CD14-positive monocyte (primary cell): ENCODE measurements around the gene SIK2. TPM values are rescaled to one million over a fixed set of nuclear protein-coding genes. Genes with fewer than 3 reads are reported as not detected.

Source experiments
- DNase-seq, 3 donors: peaks; one replicate each; pipeline ENCODE4 v3.0.0-alpha.2; 2011 to 2022
- H2AFZ ChIP-seq: 2 replicates; pipeline ENCODE4 v1.6.0; 2012; ENCODE audit warnings: mild to moderate bottlenecking, low read depth, low read length, inconsistent platforms; ENCODE audit not compliant: insufficient read depth, poor library complexity, severe bottlenecking
- H3K27ac ChIP-seq, 2 donors: 1 replicate in 1 of 2; 2 replicates in 1 of 2; pipeline ENCODE4 v1.5.1; 2012 to 2013; ENCODE audit warnings: low read length in 2 of 2, control low read depth in 1 of 2, inconsistent platforms in 1 of 2, low read depth in 1 of 2, mild to moderate bottlenecking in 1 of 2
- H3K27me3 ChIP-seq, 2 donors: one replicate each; pipeline versions ENCODE4 v1.6.0 to v1.6.1; 2011 to 2013; ENCODE audit warnings: low read length in 2 of 2; ENCODE audit not compliant: control insufficient read depth in 2 of 2, insufficient read depth in 2 of 2
- H3K36me3 ChIP-seq, 2 donors: replicated peaks in 1 of 2; 1 replicate in 1 of 2; 2 replicates in 1 of 2; pipeline versions ENCODE4 v1.5.1 to v1.6.1; 2012 to 2013; ENCODE audit warnings: low read length in 2 of 2, control low read depth in 1 of 2, inconsistent platforms in 1 of 2, mild to moderate bottlenecking in 1 of 2; ENCODE audit not compliant: insufficient read depth in 2 of 2, control insufficient read depth in 1 of 2
- H3K4me1 ChIP-seq, 2 donors: 1 replicate in 1 of 2; 2 replicates in 1 of 2; pipeline versions ENCODE4 v1.5.1 to v1.6.1; 2012 to 2013; ENCODE audit warnings: low read length in 2 of 2, control low read depth in 1 of 2, inconsistent platforms in 1 of 2, mild to moderate bottlenecking in 1 of 2, moderate library complexity in 1 of 2; ENCODE audit not compliant: insufficient read depth in 2 of 2, control insufficient read depth in 1 of 2
- H3K4me2 ChIP-seq: replicated peaks from 2 replicates; pipeline ENCODE3; 2012; ENCODE audit warnings: low read length, moderate library complexity, mild to moderate bottlenecking; ENCODE audit not compliant: poor library complexity, severe bottlenecking; ENCODE audit errors: extremely low read depth
- H3K4me3 ChIP-seq, 3 experiments: fragments of 200-600 bp in 1 of 3; sonication (generic) in 1 of 3; replicated peaks in 1 of 3; 1 replicate in 2 of 3; 2 replicates in 1 of 3; pipeline ENCODE4 v1.5.1; 2011 to 2013; ENCODE audit warnings: low read length in 3 of 3, mild to moderate bottlenecking in 3 of 3, control low read depth in 2 of 3, low read depth in 2 of 3, inconsistent platforms in 1 of 3, moderate library complexity in 1 of 3
- H3K79me2 ChIP-seq: 2 replicates; pipeline ENCODE4 v1.6.0; 2012; ENCODE audit warnings: mild to moderate bottlenecking, control low read depth, inconsistent platforms, low read length, moderate library complexity; ENCODE audit not compliant: insufficient read depth
- H3K9ac ChIP-seq: 2 replicates; pipeline ENCODE4 v1.6.0; 2017; ENCODE audit warnings: low read length, mild to moderate bottlenecking; ENCODE audit not compliant: insufficient read depth, poor library complexity, severe bottlenecking
- H3K9me3 ChIP-seq, 2 donors: replicated peaks in 1 of 2; 1 replicate in 1 of 2; 2 replicates in 1 of 2; pipeline versions ENCODE4 v1.5.1 to v1.6.1; 2012 to 2013; ENCODE audit warnings: low read length in 2 of 2, control low read depth in 1 of 2; ENCODE audit not compliant: control insufficient read depth in 1 of 2, insufficient read depth in 1 of 2
- H4K20me1 ChIP-seq: 2 replicates; pipeline ENCODE4 v1.6.0; 2012; ENCODE audit warnings: mild to moderate bottlenecking, low read length, control low read depth, moderate library complexity; ENCODE audit not compliant: insufficient read depth
- H3K27ac Mint-ChIP-seq, 7 donors: one replicate each; pipeline ENCODE4 v1.8.0; 2020; ENCODE audit warnings: mild to moderate bottlenecking in 7 of 7, mixed read lengths in 7 of 7, moderate library complexity in 6 of 7, inconsistent platforms in 2 of 7
- H3K27me3 Mint-ChIP-seq, 3 donors: one replicate each; pipeline ENCODE4 v1.8.0; 2021 to 2022; ENCODE audit warnings: low read depth in 3 of 3, mild to moderate bottlenecking in 3 of 3, mixed read lengths in 3 of 3, moderate library complexity in 3 of 3, inconsistent platforms in 1 of 3
- H3K36me3 Mint-ChIP-seq, 2 donors: one replicate each; pipeline ENCODE4 v1.8.0; 2020; ENCODE audit warnings: mixed read lengths in 2 of 2, inconsistent platforms in 1 of 2, mild to moderate bottlenecking in 1 of 2
- H3K4me1 Mint-ChIP-seq: one replicate; pipeline ENCODE4 v1.8.0; 2020; ENCODE audit warnings: mild to moderate bottlenecking, mixed read lengths
- H3K4me3 Mint-ChIP-seq, 2 donors: one replicate each; pipeline ENCODE4 v1.8.0; 2020; ENCODE audit warnings: mild to moderate bottlenecking in 2 of 2, mixed read lengths in 2 of 2, moderate library complexity in 1 of 2
- H3K9me3 Mint-ChIP-seq, 7 donors: one replicate each; pipeline ENCODE4 v1.8.0; 2020 to 2022; ENCODE audit warnings: mixed read lengths in 7 of 7, mild to moderate bottlenecking in 6 of 7, moderate library complexity in 6 of 7, inconsistent platforms in 2 of 7
- CTCF ChIP-seq: fragments of 200-600 bp; IDR thresholded peaks from one replicate; pipeline ENCODE4 v1.8.0; 2022; ENCODE audit warnings: antibody characterized with exemption, mild to moderate bottlenecking
- WGBS: methylation state at CpG from one replicate; pipeline ENCODE4 v1.1.5; 2013; ENCODE audit warnings: missing lambda C conversion rate; ENCODE audit not compliant: insufficient coverage; 5-methylcytosine and 5-hydroxymethylcytosine counted together
- intact Hi-C, 2 donors: fragments of 100-400 bp; cut with micrococcal nuclease; formaldehyde crosslinking; loops; one replicate each; pipeline versions ENCODE4 v1.15.0 to v1.15.1; 2023
- polyA plus RNA-seq, 3 donors: library from polyadenylated mRNA; depleted of rRNA in 1 of 3; unstranded in 2 of 3; stranded (reverse) in 1 of 3; fragments of 300-500 nt in 2 of 3; fragments of >200 nt in 1 of 3; fragmentation: Illumina TruSeq in 2 of 3; gene quantifications; 1 replicate in 2 of 3; 2 replicates in 1 of 3; pipeline ENCODE4 v1.2.3, GENCODE V29; 2012 to 2021

Gene SIK2
- polyA plus RNA-seq, 3 donors: 0.16 to 8.8 (median 0.23) TPM

DNA sequence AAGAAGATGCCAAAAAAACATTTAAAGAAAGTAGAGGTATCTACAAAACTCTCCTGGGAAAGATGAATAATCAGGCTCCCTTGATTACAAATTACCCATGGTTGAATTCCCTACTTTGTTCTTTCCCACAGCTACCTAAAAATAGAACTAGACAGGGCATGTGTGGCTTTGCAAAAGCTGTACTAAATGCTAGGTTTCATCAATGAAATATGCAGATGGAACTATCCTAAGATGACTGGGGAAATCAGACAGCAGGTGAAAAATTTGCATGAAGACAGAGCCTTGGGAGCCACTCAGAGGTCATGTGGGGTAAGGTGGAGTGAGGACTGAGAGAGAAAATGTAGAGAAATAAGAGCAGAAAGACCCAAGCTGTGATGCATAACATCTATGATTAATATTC is 47.0 kb upstream of the SIK2 start:
- H3K9me3 Mint-ChIP-seq: peaks cover 5 to 16% (median 13%) of the 10 kb centered on the region in 7 donors
- Histone ChIP-seq H3K4me3 (no peak overlapping the region), H3K4me1 (no peaks in the 10 kb centered on the region), H3K9ac (no peak overlapping the region), H3K36me3 (no peaks in the 10 kb centered on the region), H2AFZ (no peak overlapping the region), H3K4me2 (no peak overlapping the region), H4K20me1 (no peaks in the 10 kb centered on the region), H3K27me3 (no peaks in the 10 kb centered on the region), H3K9me3 (peaks cover 7 to 9% of the 10 kb centered on the region in 2 donors), H3K79me2 (no peaks in the 10 kb centered on the region), H3K27ac (no peak overlapping the region)
- no peak for DNase-seq
- peaks cover 3% of the 10 kb centered on the region for H3K4me1 Mint-ChIP-seq
- no peak overlapping the region for H3K4me3 Mint-ChIP-seq
- intact Hi-C loops: no loop called here
- no peak overlapping the region for H3K27ac Mint-ChIP-seq
- no peaks in the 10 kb centered on the region for H3K36me3 Mint-ChIP-seq
- H3K27me3 Mint-ChIP-seq: peaks cover 0 to 4% (median 0%) of the 10 kb centered on the region in 3 donors
- TF ChIP-seq CTCF: no peak

DNA sequence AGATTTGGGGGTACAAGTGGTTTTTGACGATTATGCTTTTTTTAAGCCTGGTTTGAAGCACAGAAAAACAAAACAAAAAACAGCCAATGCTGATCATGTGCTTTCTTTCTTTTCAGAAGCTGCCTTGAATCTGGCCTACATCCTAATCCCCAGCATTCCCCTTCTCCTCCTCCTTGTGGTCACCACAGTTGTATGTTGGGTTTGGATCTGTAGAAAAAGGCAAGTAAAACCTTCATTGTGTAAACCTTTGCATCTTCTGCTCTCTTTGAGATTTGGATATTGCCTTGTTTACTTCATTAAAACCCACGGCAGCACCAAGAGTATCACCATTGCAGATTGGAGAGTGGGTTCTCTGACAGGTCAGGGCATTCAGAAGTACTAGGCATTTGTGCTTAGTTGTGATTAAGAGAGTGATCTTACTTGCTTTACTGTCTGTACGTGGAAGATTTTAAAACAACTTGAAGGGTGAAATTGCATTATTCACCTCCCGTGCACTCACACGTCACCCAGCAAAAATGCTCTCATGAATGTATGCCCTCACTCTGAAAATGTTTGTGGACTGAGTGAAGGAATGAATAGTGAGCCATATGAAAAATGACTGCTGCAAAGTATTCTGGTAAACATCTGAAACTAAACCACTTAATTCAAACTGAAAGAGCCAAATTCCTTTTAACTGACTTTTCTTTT is 44.7 kb upstream of the SIK2 start:
- no peaks in the 10 kb centered on the region for H3K4me1 ChIP-seq
- H3K4me3 ChIP-seq: no peak overlapping the region
- no peak for DNase-seq
- Mint-ChIP-seq H3K27ac (peak overlapping the region in 1 of 7 donors; percentile 21), H3K4me1 (peaks cover 3% of the 10 kb centered on the region), H3K36me3 (no peaks in the 10 kb centered on the region), H3K27me3 (peaks cover 0 to 4% (median 0%) of the 10 kb centered on the region in 3 donors), H3K9me3 (peaks cover 5 to 16% (median 13%) of the 10 kb centered on the region in 7 donors), H3K4me3 (no peak overlapping the region)
- H2AFZ ChIP-seq: no peak overlapping the region
- no peak overlapping the region for H3K4me2 ChIP-seq
- peaks cover 7 to 9% of the 10 kb centered on the region in 2 donors for H3K9me3 ChIP-seq
- H3K27me3 ChIP-seq: no peaks in the 10 kb centered on the region
- H3K27ac ChIP-seq: no peak overlapping the region
- no peak overlapping the region for H3K9ac ChIP-seq
- intact Hi-C loops: no loop called here
- no peak for TF ChIP-seq CTCF
- H3K79me2 ChIP-seq: no peaks in the 10 kb centered on the region
- no peaks in the 10 kb centered on the region for H4K20me1 ChIP-seq
- no peaks in the 10 kb centered on the region for H3K36me3 ChIP-seq
- 96% methylated on average over 4 of the region's 5 CpGs for WGBS
